ENCODE results near the gene SLC1A1. TPM values are rescaled to one million over a fixed set of nuclear protein-coding genes. Genes with fewer than 3 reads are reported as not detected.
"Not testable (repeated sequence)": the region's sequence is repeated elsewhere in the genome, so short reads cannot be mapped to it uniquely, and the experiment has no call there.

Gene SLC1A1
- total RNA-seq, 2 experiments from 2014 or later, result not detected

DNA sequence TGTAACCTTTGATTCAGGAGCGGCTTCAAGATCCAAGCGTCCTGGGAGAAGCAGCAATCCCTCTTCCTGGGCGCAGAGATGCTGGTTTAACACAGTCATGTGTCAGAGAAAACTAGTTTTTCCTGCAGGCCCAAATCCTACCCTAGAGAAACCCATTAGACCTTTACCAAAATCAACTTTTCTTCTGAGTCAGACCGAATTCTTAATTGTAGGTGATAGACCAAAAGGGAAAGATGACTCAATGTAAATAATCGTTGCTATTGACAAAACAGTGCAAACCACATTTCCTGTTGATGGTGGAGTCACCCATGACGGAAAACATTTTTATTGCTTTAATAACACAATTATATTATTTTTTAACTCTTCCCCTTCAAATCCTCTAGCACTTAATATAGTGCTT, 40.1 kb downstream of the SLC1A1 start:
- POLR2A ChIA-PET, result no interaction called here
- no peak overlapping the region for H3K4me3 ChIP-seq (ENCODE audit: low read depth, low read length, poor library complexity, severe bottlenecking)
- H3K27ac ChIP-seq (ENCODE audit: low read depth, low read length, poor library complexity, severe bottlenecking), result no peak overlapping the region
- intact Hi-C loops (cut with micrococcal nuclease; ENCODE audit: unreplicated experiment), result no loop called here
- no peaks in the 10 kb centered on the region for H3K9me2 ChIP-seq (ENCODE audit: insufficient read depth, low read length)
- H2AFZ ChIP-seq (ENCODE audit: low read length), result no peak overlapping the region
- TF ChIP-seq EZH2phosphoT487 (IDR thresholded peaks at IDR 0.05; ENCODE audit: borderline replicate concordance, low read depth, low read length), result no peak
- TF ChIP-seq, protein P1, sequence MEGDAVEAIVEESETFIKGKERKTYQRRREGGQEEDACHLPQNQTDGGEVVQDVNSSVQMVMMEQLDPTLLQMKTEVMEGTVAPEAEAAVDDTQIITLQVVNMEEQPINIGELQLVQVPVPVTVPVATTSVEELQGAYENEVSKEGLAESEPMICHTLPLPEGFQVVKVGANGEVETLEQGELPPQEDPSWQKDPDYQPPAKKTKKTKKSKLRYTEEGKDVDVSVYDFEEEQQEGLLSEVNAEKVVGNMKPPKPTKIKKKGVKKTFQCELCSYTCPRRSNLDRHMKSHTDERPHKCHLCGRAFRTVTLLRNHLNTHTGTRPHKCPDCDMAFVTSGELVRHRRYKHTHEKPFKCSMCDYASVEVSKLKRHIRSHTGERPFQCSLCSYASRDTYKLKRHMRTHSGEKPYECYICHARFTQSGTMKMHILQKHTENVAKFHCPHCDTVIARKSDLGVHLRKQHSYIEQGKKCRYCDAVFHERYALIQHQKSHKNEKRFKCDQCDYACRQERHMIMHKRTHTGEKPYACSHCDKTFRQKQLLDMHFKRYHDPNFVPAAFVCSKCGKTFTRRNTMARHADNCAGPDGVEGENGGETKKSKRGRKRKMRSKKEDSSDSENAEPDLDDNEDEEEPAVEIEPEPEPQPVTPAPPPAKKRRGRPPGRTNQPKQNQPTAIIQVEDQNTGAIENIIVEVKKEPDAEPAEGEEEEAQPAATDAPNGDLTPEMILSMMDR (conservative IDR thresholded peaks at IDR 0.05; ENCODE audit: low read length), result no peak
- no peak for DNase-seq (ENCODE audit: low spot score)
- CTCF ChIA-PET (ENCODE audit: unreplicated experiment), result no interaction called here
- no TSS peak for BruUV-seq (replicated peaks)
- no peaks in the 10 kb centered on the region for H3K79me2 ChIP-seq (ENCODE audit: insufficient read depth, low read depth, low read length)
- H3K36me3 ChIP-seq (ENCODE audit: insufficient read depth, low read length), result no peaks in the 10 kb centered on the region
- H4K20me1 ChIP-seq (ENCODE audit: insufficient read depth, low read length), result no peaks in the 10 kb centered on the region
- H3K4me1 ChIP-seq (ENCODE audit: insufficient read depth, low read length, poor library complexity, severe bottlenecking), result no peaks in the 10 kb centered on the region
- no peaks in the 10 kb centered on the region for H3K9me3 ChIP-seq (ENCODE audit: low read length)
- H3K4me2 ChIP-seq (ENCODE audit: low read length), result no peak overlapping the region

DNA sequence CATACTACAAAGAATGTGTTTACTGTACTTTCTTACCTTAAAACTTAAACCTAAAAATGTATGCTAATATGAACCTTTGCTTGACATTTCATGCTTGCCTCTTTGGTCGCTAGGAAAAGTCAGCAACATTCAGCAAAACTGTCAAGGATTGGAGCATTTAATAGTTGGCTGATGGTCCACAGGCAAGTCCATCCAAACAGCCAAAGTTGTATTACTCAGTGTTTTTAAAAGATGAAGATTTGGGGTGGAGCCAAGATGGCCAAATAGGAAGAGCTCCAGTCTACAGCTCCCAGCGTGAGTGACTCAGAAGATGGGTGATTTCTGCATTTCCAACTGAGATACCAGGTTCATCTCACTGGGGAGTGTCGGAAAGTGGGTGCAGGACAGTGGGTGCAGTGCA, 40.6 kb downstream of the SLC1A1 start:
- H3K9me2 ChIP-seq (ENCODE audit: insufficient read depth, low read length); H3K79me2 ChIP-seq (ENCODE audit: insufficient read depth, low read depth, low read length); H3K4me1 ChIP-seq (ENCODE audit: insufficient read depth, low read length, poor library complexity, severe bottlenecking); H3K9me3 ChIP-seq (ENCODE audit: low read length); POLR2A ChIA-PET; H4K20me1 ChIP-seq (ENCODE audit: insufficient read depth, low read length); DNase-seq (ENCODE audit: low spot score); H3K4me3 ChIP-seq (ENCODE audit: low read depth, low read length, poor library complexity, severe bottlenecking); intact Hi-C loops (cut with micrococcal nuclease; ENCODE audit: unreplicated experiment); H2AFZ ChIP-seq (ENCODE audit: low read length); H3K27ac ChIP-seq (ENCODE audit: low read depth, low read length, poor library complexity, severe bottlenecking); H3K36me3 ChIP-seq (ENCODE audit: insufficient read depth, low read length); BruUV-seq (replicated peaks); H3K4me2 ChIP-seq (ENCODE audit: low read length); CTCF ChIA-PET (ENCODE audit: unreplicated experiment): not testable (repeated sequence)

DNA sequence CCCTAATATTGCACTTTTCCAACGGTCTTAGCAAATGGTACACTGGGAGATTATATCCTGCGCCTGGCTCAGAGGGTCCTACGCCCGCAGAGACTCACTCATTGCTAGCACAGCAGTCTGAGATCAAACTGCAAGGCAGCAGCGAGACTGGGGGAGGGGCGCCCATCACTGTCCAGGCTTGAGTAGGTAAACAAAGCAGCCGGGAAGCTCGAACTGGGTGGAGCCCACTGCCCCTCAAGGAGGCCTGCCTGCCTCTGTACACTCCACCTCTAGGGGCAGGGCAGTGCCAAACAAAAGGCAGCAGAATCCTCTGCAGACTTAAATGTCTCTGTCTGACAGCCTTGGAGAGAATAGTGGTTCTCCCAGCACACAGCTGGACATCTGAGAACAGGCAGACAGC, 41.1 kb downstream of the SLC1A1 start:
- BruUV-seq (replicated peaks); H3K4me3 ChIP-seq (ENCODE audit: low read depth, low read length, poor library complexity, severe bottlenecking); H3K27ac ChIP-seq (ENCODE audit: low read depth, low read length, poor library complexity, severe bottlenecking); H3K9me3 ChIP-seq (ENCODE audit: low read length); H3K79me2 ChIP-seq (ENCODE audit: insufficient read depth, low read depth, low read length); H3K4me1 ChIP-seq (ENCODE audit: insufficient read depth, low read length, poor library complexity, severe bottlenecking); H4K20me1 ChIP-seq (ENCODE audit: insufficient read depth, low read length); H3K4me2 ChIP-seq (ENCODE audit: low read length); CTCF ChIA-PET (ENCODE audit: unreplicated experiment); POLR2A ChIA-PET; DNase-seq (ENCODE audit: low spot score); H3K9me2 ChIP-seq (ENCODE audit: insufficient read depth, low read length); H2AFZ ChIP-seq (ENCODE audit: low read length); H3K36me3 ChIP-seq (ENCODE audit: insufficient read depth, low read length); intact Hi-C loops (cut with micrococcal nuclease; ENCODE audit: unreplicated experiment): not testable (repeated sequence)

DNA sequence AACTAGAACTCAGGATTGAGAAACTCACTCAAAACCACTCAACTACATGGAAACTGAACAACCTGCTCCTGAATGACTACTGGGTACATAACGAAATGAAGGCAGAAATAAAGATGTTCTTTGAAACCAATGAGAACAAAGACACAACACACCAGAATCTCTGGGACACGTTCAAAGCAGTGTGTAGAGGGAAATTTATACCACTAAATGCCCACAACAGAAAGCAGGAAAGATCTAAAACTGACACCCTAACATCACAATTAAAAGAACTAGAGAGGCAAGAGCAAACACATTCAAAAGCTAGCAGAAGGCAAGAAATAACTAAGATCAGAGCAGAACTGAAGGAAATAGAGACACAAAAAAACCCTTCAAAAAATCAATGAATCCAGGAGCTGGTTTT, 43.6 kb downstream of the SLC1A1 start:
- H2AFZ ChIP-seq (ENCODE audit: low read length); H3K27ac ChIP-seq (ENCODE audit: low read depth, low read length, poor library complexity, severe bottlenecking); CTCF ChIA-PET (ENCODE audit: unreplicated experiment); BruUV-seq (replicated peaks); POLR2A ChIA-PET; H3K4me2 ChIP-seq (ENCODE audit: low read length); H3K36me3 ChIP-seq (ENCODE audit: insufficient read depth, low read length); H3K4me3 ChIP-seq (ENCODE audit: low read depth, low read length, poor library complexity, severe bottlenecking); intact Hi-C loops (cut with micrococcal nuclease; ENCODE audit: unreplicated experiment); H3K4me1 ChIP-seq (ENCODE audit: insufficient read depth, low read length, poor library complexity, severe bottlenecking); H3K9me3 ChIP-seq (ENCODE audit: low read length); H3K9me2 ChIP-seq (ENCODE audit: insufficient read depth, low read length); H4K20me1 ChIP-seq (ENCODE audit: insufficient read depth, low read length); H3K79me2 ChIP-seq (ENCODE audit: insufficient read depth, low read depth, low read length); DNase-seq (ENCODE audit: low spot score): not testable (repeated sequence)

DNA sequence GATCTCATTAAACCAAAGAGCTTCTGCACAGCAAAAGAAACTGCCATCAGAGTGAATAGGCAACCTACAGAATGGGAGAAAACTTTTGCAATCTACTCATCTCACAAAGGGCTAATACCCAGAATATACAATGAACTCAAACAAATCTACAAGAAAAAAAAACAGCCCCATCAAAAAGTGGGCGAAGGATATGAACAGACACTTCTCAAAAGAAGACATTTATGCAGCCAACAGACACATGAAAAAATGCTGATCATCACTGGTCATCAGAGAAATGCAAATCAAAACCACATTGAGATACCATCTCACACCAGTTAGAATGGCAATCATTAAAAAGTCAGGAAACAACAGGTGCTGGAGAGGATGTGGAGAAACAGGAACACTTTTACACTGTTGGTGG, 45.9 kb downstream of the SLC1A1 start:
- H3K9me2 ChIP-seq (ENCODE audit: insufficient read depth, low read length); CTCF ChIA-PET (ENCODE audit: unreplicated experiment): not testable (repeated sequence)

More for the DNA sequence above, 45.9 kb downstream of the SLC1A1 start:
- H3K79me2 ChIP-seq (ENCODE audit: insufficient read depth, low read depth, low read length); H3K4me1 ChIP-seq (ENCODE audit: insufficient read depth, low read length, poor library complexity, severe bottlenecking); POLR2A ChIA-PET; BruUV-seq (replicated peaks); H3K4me2 ChIP-seq (ENCODE audit: low read length); H3K9me3 ChIP-seq (ENCODE audit: low read length); H3K4me3 ChIP-seq (ENCODE audit: low read depth, low read length, poor library complexity, severe bottlenecking); H3K27ac ChIP-seq (ENCODE audit: low read depth, low read length, poor library complexity, severe bottlenecking); intact Hi-C loops (cut with micrococcal nuclease; ENCODE audit: unreplicated experiment); DNase-seq (ENCODE audit: low spot score); H4K20me1 ChIP-seq (ENCODE audit: insufficient read depth, low read length); H2AFZ ChIP-seq (ENCODE audit: low read length); H3K36me3 ChIP-seq (ENCODE audit: insufficient read depth, low read length): not testable (repeated sequence)
